ENCODE measurements around the gene NLK. TPM values are rescaled to one million over a fixed set of nuclear protein-coding genes. Genes with fewer than 3 reads are reported as not detected.
"Not testable (repeated sequence)": the region's sequence is repeated elsewhere in the genome, so short reads cannot be mapped to it uniquely, and the experiment has no call there.

The NLK gene
- total RNA-seq, 2 donors from 2014 or later: 8.2 to 11.6 TPM

DNA sequence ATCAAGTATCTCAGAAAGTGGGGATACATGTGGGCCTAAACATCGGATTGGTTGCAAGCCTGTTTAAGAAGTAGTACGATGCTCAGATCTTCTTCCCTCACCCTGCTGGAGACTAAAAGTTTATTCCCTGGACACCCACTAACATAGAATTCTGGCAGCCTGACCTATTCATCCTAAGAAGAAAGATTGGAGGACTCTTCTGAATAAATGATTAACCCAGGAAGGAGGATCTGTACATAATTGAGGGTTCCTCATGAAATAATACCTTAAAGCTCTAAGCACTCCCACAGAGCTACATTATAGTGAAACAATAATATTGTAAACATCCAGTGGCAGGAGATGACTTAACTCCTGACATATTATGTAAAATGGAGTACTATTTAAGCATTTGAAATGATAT lies 111.7 kb downstream of the NLK start:
- ATAC-seq (replicated peaks): no peak
- no peaks in the 10 kb centered on the region for H3K27me3 Mint-ChIP-seq
- no peak overlapping the region for H3K4me3 Mint-ChIP-seq
- H3K4me1 Mint-ChIP-seq: no peaks in the 10 kb centered on the region
- H3K27ac Mint-ChIP-seq: no peak overlapping the region
- no peaks in the 10 kb centered on the region for H3K36me3 Mint-ChIP-seq (ENCODE audit: low read depth)
- no peaks in the 10 kb centered on the region for H3K9me3 Mint-ChIP-seq

DNA sequence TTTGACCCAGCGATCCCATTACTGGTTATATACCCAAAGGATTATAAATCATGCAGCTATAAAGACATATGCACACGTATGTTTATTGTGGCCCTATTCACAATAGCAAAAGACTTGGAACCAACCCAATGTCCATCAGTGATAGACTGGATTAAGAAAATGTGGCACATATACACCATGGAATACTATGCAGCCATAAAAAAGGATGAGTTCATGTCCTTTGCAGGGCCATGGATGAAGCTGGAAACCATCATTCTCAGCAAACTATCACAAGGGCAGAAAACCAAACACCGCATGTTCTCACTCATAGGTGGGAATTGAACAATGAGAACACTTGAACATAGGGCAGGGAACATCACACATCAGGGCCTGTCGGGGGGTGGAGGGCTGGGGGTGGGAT lies 112.9 kb downstream of the NLK start:
- H3K9me3 Mint-ChIP-seq; H3K27ac Mint-ChIP-seq; H3K27me3 Mint-ChIP-seq; ATAC-seq (replicated peaks); H3K4me3 Mint-ChIP-seq; H3K36me3 Mint-ChIP-seq (ENCODE audit: low read depth); H3K4me1 Mint-ChIP-seq: not testable (repeated sequence)

DNA sequence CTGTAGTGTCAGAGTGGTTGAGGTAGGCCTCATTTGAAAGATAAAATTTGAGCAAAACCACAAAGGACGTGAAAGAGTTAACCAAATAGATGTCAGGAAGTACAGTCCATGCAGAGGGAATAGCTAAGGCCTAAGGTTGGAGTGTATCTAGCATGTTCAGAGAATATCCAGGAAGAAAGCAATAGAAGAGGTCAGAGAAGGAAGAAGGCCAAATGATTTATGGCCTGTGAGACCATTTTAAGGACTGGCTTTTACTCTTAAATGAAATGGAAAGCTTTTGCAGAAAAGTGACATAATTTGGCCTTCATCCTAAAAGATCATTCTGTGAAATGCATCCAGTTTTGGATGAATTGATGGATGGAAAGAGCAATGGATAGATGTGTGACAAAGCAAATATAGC lies 116.5 kb downstream of the NLK start:
- Mint-ChIP-seq H3K36me3 (ENCODE audit: low read depth) (no peaks in the 10 kb centered on the region), H3K27me3 (no peaks in the 10 kb centered on the region), H3K4me1 (no peaks in the 10 kb centered on the region), H3K4me3 (no peak overlapping the region), H3K27ac (no peak overlapping the region), H3K9me3 (no peaks in the 10 kb centered on the region)
- no peak for ATAC-seq (replicated peaks)

DNA sequence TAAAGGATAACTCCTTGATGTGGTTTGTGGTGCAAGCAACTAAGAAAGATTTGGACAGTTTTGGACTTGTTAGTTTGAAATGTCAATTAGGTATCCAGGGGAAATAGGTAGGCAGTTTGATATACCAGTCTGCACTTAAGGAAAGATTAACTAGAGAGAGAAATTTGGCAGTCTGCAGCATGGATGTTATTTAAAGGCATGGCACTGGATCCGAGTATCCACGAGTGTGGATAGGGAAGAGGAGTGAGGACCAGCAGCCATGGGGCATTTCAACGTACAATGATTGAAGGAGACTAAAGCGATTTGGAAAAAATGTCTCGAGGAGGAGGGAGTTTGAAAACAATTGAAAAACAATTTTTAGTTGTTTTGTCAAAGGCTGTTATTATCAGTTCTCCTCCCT lies 117.4 kb downstream of the NLK start:
- Mint-ChIP-seq H3K36me3 (ENCODE audit: low read depth) (no peaks in the 10 kb centered on the region), H3K27ac (no peak overlapping the region), H3K9me3 (no peaks in the 10 kb centered on the region), H3K4me1 (no peaks in the 10 kb centered on the region), H3K27me3 (no peaks in the 10 kb centered on the region), H3K4me3 (no peak overlapping the region)
- ATAC-seq (replicated peaks): no peak

DNA sequence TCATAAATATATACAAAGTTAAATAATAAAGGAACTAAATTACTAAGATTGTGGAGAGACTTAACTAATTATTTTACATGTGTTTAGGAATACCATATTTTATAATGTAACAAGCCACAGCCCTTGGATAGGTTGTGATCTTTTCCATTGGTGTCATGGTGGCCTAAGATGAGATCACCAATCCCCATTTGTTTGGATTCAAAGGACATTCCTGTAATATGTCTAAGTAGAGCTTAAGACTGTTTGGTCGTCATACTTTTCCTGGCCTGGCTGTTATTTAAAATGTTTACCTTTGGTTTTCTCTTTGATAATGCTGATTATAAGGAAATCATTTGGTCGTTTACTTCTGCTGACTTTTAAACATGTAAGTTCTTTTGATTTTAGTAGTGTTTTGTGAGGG lies 118.1 kb downstream of the NLK start:
- Mint-ChIP-seq H3K4me1 (no peaks in the 10 kb centered on the region), H3K27me3 (no peaks in the 10 kb centered on the region), H3K36me3 (ENCODE audit: low read depth) (no peaks in the 10 kb centered on the region), H3K27ac (no peak overlapping the region), H3K9me3 (no peaks in the 10 kb centered on the region), H3K4me3 (no peak overlapping the region)
- no peak for ATAC-seq (replicated peaks)

DNA sequence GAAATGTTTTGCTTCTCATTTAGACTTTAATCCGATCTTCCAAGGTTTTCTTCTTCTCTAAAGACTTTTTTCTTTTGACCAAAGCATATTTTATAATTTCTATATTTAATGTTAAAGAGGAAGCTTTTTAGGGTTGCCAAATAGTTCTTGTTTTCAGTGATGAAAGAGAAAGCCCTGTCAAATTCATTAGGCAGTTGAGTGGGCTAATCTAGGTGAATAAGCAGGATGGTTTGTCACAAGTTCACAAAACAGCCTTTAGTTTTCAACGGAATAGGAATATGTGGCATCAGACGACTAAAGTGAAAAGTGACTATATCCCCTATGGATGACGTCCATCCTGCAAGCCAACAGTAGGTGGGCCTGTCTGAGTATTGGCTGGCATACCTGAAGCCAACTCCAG lies 118.8 kb downstream of the NLK start:
- Mint-ChIP-seq H3K4me3 (no peak overlapping the region), H3K27ac (no peak overlapping the region)
- no peak for ATAC-seq (replicated peaks)

DNA sequence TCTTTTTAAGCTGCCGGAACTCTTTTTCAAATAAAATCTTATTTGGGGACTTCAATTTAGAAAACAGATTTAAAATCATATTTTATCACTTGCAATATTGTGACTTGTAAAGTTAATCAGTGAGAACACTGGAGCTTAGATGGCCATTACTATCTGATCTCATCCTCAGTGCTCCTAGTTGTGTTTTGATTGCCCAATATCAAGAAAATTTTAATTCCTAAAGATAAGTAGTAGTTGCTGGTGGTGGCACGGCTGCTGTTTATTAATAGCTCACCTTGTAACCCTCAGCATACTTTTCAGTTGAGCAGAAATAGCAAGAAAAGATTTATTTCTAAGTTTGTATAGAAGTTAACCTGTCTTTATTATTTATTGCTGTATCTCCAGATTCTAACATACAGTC lies 124.0 kb downstream of the NLK start:
- no peak for ATAC-seq (replicated peaks)
- Mint-ChIP-seq H3K4me1 (no peaks in the 10 kb centered on the region), H3K4me3 (no peak overlapping the region)

More for the DNA sequence above, 118.8 kb downstream of the NLK start:
- no peaks in the 10 kb centered on the region for H3K9me3 Mint-ChIP-seq
- no peaks in the 10 kb centered on the region for H3K4me1 Mint-ChIP-seq
- H3K36me3 Mint-ChIP-seq (ENCODE audit: low read depth): no peaks in the 10 kb centered on the region
- H3K27me3 Mint-ChIP-seq: no peaks in the 10 kb centered on the region

DNA sequence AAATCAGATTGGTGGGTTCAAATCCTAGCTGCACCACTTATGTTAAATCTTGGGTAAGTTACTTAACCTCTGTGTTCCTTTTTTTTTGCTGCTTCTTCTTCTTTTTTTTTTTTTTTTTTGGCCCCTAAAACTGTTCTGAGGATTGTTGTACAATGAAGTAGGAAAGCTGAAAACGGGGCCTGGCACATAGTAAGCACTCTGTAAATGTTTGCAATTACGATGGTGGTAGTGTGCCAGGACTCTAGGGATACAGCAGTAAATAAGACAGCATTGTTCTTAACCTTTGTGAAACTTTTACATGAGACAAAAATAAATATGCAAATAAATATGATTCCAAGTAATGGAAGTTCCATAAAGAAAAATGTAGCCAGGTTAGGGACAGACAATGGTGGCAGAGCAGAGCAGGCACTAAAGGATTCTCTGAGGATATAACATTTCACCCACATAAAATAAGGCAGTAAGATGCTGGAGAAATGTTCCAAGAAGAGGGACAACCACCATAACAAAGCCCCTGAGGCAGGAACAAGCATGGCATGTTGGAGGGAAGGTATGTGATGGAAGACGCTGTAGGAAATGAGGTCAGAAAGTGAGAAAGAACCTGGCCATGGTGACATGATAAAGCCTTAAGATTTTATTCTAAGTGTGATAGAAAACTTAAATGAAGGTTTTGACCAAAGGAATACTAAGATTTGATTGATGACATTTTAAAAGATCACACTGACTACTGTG lies 127.3 kb downstream of the NLK start:
- peaks cover 5% of the 10 kb centered on the region for H3K4me1 Mint-ChIP-seq
- H3K4me3 Mint-ChIP-seq: no peak overlapping the region
- H3K27ac Mint-ChIP-seq: no peak overlapping the region
- no peak for ATAC-seq (replicated peaks)
- no peaks in the 10 kb centered on the region for H3K27me3 Mint-ChIP-seq
- no peaks in the 10 kb centered on the region for H3K9me3 Mint-ChIP-seq
- peaks cover 44% of the 10 kb centered on the region for H3K36me3 Mint-ChIP-seq (ENCODE audit: low read depth)

More for the DNA sequence above, 124.0 kb downstream of the NLK start:
- H3K36me3 Mint-ChIP-seq (ENCODE audit: low read depth): peaks cover 27% of the 10 kb centered on the region
- H3K9me3 Mint-ChIP-seq: no peaks in the 10 kb centered on the region
- H3K27me3 Mint-ChIP-seq: no peaks in the 10 kb centered on the region
- no peak overlapping the region for H3K27ac Mint-ChIP-seq

DNA sequence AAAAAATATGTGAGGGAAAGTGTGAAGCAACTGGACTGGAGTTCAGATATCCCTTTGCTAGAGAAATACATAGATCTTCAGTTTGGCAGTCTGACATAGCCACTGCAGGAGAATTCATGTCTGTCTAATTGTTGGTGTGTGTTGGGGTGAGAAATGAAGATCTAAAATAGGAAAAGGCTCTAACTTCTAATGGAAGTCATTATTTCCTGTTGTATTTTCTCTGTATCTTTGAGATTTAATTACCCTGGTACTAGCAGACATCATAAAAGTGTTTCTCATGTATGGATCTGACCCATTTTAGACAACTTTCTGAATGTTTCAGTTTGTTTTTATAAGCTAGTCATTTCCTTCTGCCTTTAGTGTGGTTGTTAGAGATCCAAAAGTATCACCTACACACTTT lies 128.3 kb downstream of the NLK start:
- Mint-ChIP-seq H3K27me3 (no peaks in the 10 kb centered on the region), H3K9me3 (no peaks in the 10 kb centered on the region), H3K4me3 (no peak overlapping the region), H3K36me3 (ENCODE audit: low read depth) (peaks cover 48% of the 10 kb centered on the region), H3K27ac (no peak overlapping the region), H3K4me1 (peaks cover 5% of the 10 kb centered on the region)
- ATAC-seq (replicated peaks): no peak

DNA sequence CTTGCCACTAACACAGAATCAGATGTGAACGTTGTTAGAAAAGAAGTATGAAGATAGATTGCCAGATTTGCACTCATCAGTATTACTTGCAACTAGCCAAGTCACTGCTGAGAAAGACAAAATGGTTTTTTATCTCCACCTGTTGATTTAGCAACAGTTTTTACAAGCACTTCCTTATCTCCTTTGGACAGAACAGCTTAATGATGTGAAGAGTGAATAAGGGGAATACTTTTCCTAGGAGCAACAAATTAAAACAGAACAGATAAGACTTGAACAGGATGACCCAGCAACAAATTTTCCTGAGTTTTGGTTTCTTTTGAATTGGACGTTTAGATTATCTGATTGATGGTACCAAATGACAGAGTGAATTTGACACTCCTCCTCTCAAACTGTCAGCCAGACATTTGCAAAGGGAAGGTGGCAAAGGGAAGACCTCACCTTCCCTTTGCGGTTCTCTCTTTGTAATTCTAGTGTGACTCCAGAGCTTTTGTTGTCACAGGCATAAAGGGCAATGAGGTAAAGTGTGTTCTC lies 130.6 kb downstream of the NLK start:
- Mint-ChIP-seq H3K4me3 (no peak overlapping the region), H3K4me1 (peaks cover 5% of the 10 kb centered on the region), H3K27me3 (no peaks in the 10 kb centered on the region), H3K36me3 (ENCODE audit: low read depth) (peaks cover 42% of the 10 kb centered on the region), H3K9me3 (no peaks in the 10 kb centered on the region), H3K27ac (no peak overlapping the region)
- ATAC-seq (replicated peaks): no peak

DNA sequence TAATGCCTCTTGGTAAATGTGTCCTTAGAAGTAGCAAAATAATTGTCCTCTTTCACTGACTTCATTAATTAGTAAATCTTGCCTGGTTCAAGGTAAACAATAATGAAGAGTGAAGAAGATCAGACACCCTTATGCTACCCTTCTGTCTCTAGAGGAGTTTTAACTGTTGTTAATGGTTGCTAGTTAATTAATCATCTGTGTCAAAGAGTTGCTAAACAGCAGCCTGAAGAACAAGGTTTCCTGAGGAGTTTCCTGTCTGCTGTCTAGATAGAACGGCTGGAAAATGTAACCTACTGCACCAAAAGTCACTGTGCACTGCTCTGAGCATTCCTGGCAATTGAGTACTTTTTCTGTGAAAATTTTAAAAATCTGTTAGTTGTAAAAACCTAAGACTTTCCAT lies 131.3 kb downstream of the NLK start:
- Mint-ChIP-seq H3K9me3 (no peaks in the 10 kb centered on the region), H3K4me1 (peaks cover 5% of the 10 kb centered on the region), H3K27ac (no peak overlapping the region), H3K4me3 (no peak overlapping the region), H3K27me3 (no peaks in the 10 kb centered on the region), H3K36me3 (ENCODE audit: low read depth) (peaks cover 35% of the 10 kb centered on the region)
- no peak for ATAC-seq (replicated peaks)

DNA sequence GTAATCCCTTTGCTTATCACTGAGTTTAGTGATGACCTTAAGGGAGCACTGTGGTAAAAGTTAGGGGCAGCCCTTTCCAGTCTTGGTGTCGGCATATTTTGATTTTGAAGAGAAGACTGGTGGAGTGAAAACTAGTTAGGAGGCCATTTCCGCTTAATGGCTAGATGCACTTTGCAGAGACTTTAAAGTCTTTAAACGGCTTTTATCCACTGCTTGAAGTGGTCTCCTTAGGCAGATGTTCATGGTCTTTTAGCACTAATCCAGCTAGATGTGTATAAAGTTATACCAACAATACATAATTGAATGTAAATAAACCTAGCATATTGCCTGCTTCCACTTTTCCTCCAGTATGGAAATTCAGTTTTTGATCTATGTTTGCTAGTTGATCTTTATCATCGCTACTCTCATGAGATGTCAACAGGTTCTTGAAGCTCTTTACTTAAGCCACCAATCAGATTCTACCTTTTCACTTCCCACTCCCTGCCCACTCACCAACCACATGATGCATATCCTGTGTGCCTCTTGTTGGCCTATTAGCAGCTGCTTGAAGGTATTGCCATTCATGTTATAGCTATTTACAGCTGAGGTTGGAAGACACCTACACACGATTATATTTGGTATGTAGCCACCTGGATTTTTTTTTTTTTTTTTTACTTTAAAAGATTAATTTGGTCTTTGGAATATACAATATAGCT lies 132.0 kb downstream of the NLK start:
- H3K9me3 Mint-ChIP-seq: no peaks in the 10 kb centered on the region
- ATAC-seq (replicated peaks): peak; percentile 49
- peak overlapping the region; percentile 14 for H3K27ac Mint-ChIP-seq
- H3K27me3 Mint-ChIP-seq: no peaks in the 10 kb centered on the region
- peaks cover 28% of the 10 kb centered on the region for H3K36me3 Mint-ChIP-seq (ENCODE audit: low read depth)
- H3K4me1 Mint-ChIP-seq: peaks cover 5% of the 10 kb centered on the region
- H3K4me3 Mint-ChIP-seq: no peak overlapping the region

DNA sequence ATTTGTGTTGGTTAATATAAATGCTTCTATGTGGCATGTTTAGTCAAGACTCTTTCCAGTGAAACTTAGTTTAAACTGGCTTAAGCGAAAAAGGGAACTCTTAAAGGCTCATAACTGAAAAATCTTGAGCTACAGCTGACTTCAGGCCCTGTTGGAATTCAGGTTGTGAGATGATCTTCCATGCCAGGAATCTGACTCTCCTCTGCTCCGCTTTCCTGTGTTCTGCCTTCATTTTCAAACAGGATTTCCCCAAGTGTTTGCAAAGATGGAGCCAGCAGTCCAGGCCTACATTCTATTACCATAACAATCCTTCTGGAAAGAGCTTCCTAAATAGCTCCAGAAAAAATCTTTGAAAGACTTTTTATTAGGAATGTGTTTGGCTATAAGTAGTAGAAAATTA lies 134.9 kb downstream of the NLK start:
- Mint-ChIP-seq H3K9me3 (no peaks in the 10 kb centered on the region), H3K27ac (no peak overlapping the region), H3K4me3 (no peak overlapping the region), H3K36me3 (ENCODE audit: low read depth) (peaks cover 31% of the 10 kb centered on the region), H3K27me3 (no peaks in the 10 kb centered on the region), H3K4me1 (peaks cover 5% of the 10 kb centered on the region)
- no peak for ATAC-seq (replicated peaks)

DNA sequence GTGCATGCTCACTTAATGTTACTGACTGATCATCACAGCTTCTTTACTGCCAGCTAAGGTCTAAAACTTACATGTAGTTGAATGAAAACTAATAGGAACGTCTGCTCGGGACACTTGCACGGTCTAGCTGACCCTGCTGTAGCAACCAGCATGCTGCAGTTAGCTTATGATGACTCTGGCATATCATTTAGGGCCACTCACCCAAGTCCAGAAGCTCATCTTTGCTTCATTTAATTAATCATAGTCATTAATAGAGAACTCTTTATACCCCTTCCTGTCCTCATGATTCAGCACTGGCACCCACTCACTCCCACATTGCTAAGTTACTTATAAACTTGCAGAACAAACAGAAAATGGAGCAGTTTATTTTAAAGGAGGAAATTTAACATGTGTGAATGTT lies 136.3 kb downstream of the NLK start:
- H3K27ac Mint-ChIP-seq: no peak overlapping the region
- ATAC-seq (replicated peaks): no peak

DNA sequence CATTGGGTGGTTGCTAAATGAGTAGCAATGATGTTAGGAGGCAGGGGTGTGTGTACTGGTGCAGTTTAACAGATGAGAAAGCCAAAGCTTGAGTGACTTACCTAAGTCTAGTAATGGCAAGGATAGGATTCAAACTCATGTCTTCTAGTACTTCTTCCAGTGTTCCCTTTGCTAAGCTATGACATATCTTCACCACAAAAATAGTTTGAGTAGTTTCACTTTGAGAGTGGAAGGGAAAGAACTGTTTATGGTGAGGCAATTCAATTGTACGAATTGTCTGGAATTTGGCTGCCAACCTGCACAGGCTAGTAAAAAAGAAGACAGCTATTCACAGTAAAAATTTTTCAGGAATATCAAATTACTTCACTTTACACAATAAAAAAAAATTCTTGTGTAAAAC lies 138.0 kb downstream of the NLK start:
- Mint-ChIP-seq H3K36me3 (ENCODE audit: low read depth) (peaks cover 22% of the 10 kb centered on the region), H3K4me3 (no peak overlapping the region), H3K27ac (no peak overlapping the region), H3K9me3 (no peaks in the 10 kb centered on the region), H3K4me1 (no peaks in the 10 kb centered on the region), H3K27me3 (no peaks in the 10 kb centered on the region)
- peak; percentile 19 for ATAC-seq (replicated peaks)

More for the DNA sequence above, 136.3 kb downstream of the NLK start:
- Mint-ChIP-seq H3K4me3 (no peak overlapping the region), H3K9me3 (no peaks in the 10 kb centered on the region), H3K4me1 (peaks cover 5% of the 10 kb centered on the region), H3K36me3 (ENCODE audit: low read depth) (peaks cover 21% of the 10 kb centered on the region), H3K27me3 (no peaks in the 10 kb centered on the region)

Measured in activated T-helper 17 cell treated with anti-CD3 and anti-CD28 coated beads, Interleukin-2, amount 50 U/mL, for 72 hours (primary cell).